Right forelimb (tissue), 1 donor: ENCODE measurements around the gene C6.

Experiments
- DNase-seq: peaks from one replicate; pipeline ENCODE4 v3.0.0-alpha.2; 2018

Gene C6

DNA sequence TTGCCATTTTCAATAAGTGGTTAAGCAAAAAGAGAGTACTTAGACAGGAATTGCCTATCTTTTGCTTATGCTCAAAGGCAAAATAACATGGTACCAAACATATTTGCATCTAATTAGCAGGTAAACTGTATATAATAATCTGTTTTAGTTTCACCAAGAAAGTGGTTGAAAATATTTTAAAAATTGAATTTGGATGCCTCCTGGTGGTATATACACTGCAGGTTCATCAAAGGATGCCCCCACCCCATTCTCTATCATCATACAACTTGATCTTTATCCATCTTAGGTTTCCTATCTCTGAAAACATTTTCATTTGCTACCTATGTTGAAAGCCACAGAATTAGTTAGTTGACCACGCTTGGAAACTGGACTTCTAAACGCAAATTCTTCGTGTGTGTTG is 95.2 kb downstream of the C6 start:
- DNase-seq = no peak

GRCh38 chr5:41115281-41115680 is 98.1 kb downstream of the C6 start:
- no peak for DNase-seq

- no peak for DNase-seq
Measured at GRCh38 chr5:41112486-41113455, 100.6 kb downstream of the C6 start.

GRCh38 chr5:41109186-41109585 is 104.1 kb downstream of the C6 start:
- no peak for DNase-seq

- DNase-seq = no peak
Measured at GRCh38 chr5:41102341-41102740, 111.0 kb downstream of the C6 start.

GRCh38 chr5:41097642-41098041 is 115.7 kb downstream of the C6 start:
- DNase-seq = no peak

GRCh38 chr5:41095324-41096101 is 117.8 kb downstream of the C6 start:
- no peak for DNase-seq

- DNase-seq = no peak
Measured at GRCh38 chr5:41094871-41095270, 118.5 kb downstream of the C6 start.

- DNase-seq = no peak
Measured at GRCh38 chr5:41093803-41094202, 119.5 kb downstream of the C6 start.
